Stimulated activated CD8-positive, alpha-beta memory T cell treated with anti-CD3 and anti-CD28 coated beads, Interleukin-4, amount 100 ng/mL, for 24 hours (primary cell): ENCODE measurements around the gene DNAAF5.

Experiments
- DNase-seq: peaks from one replicate; pipeline ENCODE4 v3.0.0-alpha.2; 2020; ENCODE audit warnings: low read depth

DNAAF5 gene

GRCh38 chr7:768881-769504 lies 42.5 kb downstream of the DNAAF5 start:
- no peak for DNase-seq

DNA sequence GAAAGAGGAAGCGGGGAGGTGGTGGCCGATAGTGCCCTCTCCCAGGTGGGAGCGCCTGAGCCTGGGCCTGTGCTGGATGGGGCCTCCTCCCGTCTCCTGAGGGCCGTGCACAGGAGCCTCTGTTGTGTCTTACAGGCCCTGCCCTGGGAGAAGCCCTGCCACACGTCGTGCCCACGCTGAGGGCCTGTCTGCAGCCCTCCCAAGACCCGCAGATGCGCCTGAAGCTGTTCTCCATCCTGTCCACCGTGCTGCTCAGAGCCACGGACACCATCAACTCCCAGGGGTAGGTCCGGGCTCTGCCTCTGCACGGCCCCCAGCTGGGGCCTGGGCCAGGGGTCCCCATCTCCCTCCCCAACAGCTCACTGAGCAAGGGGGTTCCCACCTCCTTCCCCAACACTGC lies 43.8 kb downstream of the DNAAF5 start:
- no peak for DNase-seq

DNA sequence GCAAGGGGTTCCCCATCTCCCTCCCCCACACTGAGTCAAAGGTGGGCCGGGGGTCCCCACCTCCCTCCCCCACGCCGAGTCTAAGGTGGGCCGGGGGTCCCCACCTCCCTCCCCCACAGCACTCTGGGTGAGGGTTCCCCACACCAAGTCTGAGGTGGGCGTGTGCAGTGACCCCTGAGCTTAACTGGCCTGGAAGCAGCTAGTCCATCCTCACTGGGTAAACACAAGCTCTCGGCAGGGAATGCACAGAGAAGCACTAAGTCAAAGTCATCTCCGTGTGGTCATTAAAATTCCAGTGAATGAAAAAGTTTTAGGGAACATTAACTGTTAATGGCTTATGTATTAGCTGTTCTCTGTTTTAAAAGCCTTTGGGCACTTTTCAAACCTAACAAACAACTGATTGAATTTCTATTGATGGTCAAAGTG lies 44.3 kb downstream of the DNAAF5 start:
- no peak for DNase-seq

DNA sequence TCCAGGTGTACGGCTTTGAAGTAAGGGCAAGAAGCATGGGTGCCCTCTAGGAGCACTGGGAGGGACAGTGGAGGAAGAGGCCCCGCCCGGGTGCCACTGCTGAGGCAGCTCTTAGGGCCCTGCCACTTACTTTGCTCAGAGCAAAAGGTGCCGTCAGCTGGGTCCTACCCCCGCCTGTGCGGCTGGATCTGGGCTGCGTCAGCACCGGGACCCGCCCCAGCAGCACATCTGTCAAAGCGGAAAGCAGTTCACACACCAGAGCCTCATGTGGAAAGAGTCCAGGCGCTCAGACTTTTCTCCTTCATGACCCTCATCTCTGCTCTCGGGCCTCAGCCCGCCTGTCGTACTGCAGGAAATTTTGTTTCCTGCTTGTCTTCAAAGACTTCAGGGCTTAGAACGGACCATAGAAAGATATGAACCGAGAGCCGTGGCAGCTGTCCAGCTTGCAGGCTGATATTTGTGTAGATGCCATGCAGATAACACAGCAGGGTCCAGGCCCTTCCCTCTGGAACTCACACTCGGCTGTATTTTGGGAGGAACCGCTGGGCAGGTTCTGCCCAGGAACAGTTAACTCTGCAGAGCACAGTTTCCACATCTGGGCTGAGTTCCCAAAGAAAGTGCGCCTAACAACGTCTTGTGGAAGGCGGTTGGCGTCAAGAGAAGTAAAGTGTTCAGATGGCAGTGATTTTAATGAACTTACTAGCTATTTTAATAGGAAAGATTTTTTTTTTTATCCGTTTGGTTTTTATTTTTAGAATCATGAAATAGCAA lies 44.9 kb downstream of the DNAAF5 start:
- DNase-seq, result no peak

DNA sequence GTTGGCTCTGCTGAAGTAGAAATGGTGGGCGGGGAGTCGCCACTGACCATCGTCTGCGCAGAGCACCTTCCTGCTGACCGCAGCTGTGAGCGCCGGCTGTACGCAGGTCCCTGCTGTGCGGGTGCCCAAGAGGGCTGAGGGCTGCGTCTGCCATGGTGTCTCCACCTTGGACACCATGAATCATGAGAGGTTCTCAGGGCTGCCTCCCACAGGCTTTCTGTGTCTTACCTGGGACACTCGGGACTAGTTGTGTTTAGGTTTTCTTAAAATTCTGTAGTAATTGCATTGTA lies 45.5 kb downstream of the DNAAF5 start:
- DNase-seq, result no peak

DNA sequence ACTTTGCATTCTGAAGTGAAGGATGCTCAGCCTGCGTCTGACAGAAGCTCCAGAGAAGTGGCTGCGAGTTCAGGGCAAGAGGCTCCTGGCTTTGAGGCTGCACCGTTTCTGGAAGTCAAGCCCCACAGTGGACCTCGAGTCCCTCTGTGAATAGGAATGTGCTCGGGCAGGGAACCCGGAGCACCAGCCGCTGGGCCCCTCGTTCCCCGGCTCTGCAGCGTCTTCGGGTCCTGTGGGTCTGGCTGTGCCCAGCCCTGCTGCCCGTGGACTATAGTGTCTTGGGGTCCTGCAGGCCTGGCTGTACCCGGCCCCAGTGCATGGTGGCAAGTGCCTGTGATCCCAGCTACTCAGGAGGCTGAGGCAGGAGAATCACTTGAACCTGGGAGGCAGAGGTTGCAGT lies 45.9 kb downstream of the DNAAF5 start:
- no peak for DNase-seq

GRCh38 chr7:772861-773621 lies 46.5 kb downstream of the DNAAF5 start:
- DNase-seq, result no peak

GRCh38 chr7:773622-773915 lies 47.1 kb downstream of the DNAAF5 start:
- no peak for DNase-seq

DNA sequence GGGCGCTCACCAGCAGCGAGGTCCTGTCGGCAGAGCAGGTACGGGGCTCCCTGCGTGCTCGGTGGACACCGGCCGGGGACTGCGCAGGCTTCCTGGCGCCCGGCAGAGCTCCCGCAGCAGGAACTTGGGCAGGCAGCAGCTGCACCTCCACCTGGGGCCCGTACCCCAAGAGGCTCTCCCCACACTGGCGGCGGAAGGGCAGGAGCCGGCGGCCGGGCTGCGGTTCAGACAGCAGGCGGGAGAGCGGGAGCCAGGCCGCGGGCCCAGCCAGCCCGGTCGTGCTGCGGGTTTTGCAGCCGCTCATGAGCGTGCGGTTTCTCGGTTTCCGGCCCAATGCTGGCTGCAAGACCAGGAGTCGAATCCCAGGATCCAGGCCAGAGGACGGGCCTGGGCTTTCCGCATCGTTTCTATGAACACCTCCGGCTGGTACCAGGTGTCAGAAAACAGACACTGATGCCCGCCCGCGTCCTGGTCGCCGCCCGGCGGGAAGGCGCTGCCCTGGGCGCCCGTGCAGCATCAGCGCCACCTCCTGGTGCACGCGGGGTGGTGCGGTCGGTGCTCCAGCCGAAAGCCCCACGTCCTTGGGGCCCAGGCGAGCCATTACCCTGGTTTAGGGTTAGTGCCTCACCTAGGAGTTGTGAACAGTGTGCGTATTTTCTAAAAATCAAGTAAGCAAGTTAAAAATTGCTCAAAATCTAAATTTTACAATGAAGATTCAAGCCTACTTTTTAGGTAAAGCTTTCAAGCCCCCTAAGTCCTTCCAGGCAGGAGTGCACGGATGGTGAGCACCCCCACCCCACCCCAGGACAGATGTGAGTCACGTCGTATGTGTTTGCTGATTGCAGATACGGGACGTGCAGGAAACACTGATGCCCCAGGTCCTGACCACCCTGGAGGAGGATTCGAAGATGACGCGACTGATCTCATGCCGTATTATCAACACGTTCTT lies 47.9 kb downstream of the DNAAF5 start:
- peak; percentile 56 for DNase-seq

GRCh38 chr7:776381-776780 lies 49.9 kb downstream of the DNAAF5 start:
- DNase-seq, result no peak

GRCh38 chr7:776992-777727 lies 50.7 kb downstream of the DNAAF5 start:
- no peak for DNase-seq

GRCh38 chr7:777728-778078 lies 51.2 kb downstream of the DNAAF5 start:
- DNase-seq, result no peak

DNA sequence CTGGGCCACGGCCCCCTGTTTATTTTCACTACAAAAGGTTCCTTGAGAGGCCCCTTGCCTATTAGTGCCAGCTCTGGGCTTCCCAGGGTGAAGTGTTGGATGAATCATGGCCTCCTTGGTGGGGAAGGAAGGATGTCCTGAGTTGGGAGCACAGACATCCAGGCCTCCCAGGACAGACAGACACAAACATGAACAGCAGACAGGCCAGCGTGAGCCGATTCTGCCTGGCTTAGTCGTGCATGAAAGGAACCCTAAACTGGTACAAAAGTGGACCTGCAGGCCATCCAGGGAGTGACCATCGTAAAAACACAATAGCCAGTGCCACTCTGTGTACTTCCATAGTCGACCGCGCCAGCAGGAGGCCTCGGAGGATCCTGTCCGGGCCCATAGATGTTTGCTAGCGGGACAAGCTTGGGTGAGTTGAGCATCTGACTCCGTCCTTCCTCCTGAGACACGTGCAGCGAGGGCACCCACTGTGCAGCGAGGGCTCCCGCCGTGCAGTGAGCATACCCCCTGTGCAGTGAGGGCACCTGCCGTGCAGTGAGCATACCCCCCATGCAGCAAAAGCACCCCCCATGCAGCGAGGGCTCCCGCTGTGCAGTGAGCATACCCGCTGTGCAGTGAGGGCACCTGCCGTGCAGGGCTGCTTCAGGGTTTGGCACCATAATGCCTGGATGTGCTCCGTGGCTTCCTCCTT lies 51.9 kb downstream of the DNAAF5 start:
- no peak for DNase-seq

- no peak for DNase-seq
These were observed 52.5 kb downstream of the DNAAF5 start for GRCh38 chr7:778968-779451.

GRCh38 chr7:779480-779879 lies 53.0 kb downstream of the DNAAF5 start:
- no peak for DNase-seq

- DNase-seq, result no peak
These were observed 53.6 kb downstream of the DNAAF5 start for GRCh38 chr7:780081-780480.

DNA sequence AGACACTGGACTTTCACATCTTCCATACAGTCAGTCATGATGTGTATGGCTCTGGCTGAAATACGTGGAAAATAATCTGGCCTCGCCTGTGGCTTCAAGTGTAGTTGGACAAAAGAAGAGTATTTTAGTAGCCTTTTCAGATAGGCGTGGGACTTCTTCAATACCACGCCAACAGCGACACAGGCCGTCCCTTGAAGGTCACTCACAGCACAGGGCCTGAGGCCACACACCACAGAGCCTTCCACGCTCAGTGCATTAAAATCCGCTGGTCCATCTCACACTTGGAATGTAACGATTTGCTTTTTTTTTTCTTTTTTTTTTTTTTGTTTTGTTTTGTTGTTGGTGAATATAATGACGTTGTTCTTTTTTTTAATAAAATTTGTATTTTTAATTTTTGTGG lies 54.0 kb downstream of the DNAAF5 start:
- DNase-seq, result no peak

DNA sequence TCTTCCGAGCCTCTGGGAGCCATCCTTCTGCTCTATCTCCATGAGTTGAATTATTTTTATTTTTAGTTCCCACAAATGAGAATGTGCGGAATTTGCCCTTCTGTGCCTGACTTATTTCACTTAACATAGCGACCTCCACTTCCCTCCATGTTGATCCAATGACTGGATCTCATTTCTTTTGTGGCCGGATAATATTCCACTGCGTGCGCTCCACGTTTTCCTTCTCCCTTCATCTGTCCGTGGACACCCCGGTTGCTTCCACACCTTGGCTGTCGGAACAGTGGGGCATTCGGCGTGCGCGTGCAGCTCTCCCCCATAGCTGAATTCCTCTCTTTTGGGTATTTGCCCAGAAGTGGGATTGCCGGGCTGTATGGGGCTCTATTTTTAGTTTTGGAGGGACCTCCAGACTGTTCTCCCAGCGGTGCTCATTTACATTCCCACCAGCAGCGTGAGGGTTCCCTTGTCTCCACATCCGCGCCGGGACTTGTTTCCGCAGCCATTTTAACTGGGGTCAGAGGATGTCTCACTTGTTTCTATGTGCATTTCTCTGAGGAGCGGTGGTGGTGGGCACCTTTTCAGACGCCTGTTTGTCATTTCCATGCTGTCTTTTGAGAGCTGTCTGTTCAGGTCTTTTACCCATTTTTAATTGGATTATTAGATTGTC lies 54.8 kb downstream of the DNAAF5 start:
- no peak for DNase-seq

DNA sequence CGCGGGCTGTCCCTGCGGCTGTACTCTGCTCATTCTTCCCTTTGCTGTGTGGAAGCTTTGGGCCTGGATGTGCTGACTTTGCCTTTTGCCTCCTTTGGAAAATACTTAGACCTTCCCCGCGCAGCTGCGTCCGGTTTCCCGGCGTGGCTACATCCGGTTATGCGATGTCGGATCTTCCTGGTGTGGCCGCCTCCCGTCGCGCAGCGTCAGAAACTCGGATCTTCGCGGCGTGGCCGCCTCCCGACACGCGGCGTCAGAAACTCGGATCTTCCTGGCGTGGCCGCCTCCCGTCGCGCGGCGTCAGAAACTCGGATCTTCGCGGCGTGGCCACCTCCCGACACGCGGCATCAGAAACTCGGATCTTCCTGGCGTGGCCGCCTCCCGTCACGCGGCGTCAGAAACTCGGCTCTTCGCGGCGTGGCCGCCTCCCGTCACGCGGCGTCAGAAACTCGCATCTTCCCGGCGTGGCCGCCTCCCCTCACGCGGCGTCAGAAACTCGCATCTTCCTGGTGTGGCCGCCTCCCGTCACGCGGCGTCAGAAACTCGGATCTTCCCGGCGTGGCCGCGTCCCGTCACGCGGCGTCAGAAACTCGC lies 55.5 kb downstream of the DNAAF5 start:
- DNase-seq, result no peak
